Keratinocyte (primary cell): Measurements from ENCODE around the gene NGB.

ENCODE experiments used
- CTCF ChIP-seq, 3 experiments: IDR thresholded peaks in 1 of 3; conservative IDR thresholded peaks in 1 of 3; optimal IDR thresholded peaks in 1 of 3; 2 replicates in 2 of 3; 3 replicates in 1 of 3; pipeline versions ENCODE3 to v1.5.1; 2011; ENCODE audit warnings: low read length in 3 of 3, mild to moderate bottlenecking in 3 of 3, moderate library complexity in 2 of 3, control low read depth in 1 of 3, inconsistent platforms in 1 of 3; ENCODE audit not compliant: insufficient read depth in 2 of 3; ENCODE audit errors: extremely low read depth in 1 of 3
- EZH2 ChIP-seq: IDR thresholded peaks from one replicate; pipeline ENCODE4 v1.6.1; 2012; ENCODE audit warnings: inconsistent platforms, mild to moderate bottlenecking, low read length, moderate library complexity

- TF ChIP-seq CTCF (optimal IDR thresholded peaks at IDR 0.05 in 1 of 3, IDR thresholded peaks at IDR 0.05 in 1 of 3, conservative IDR thresholded peaks at IDR 0.05 in 1 of 3; ENCODE audit: extremely low read depth in 1 of 3, insufficient read depth in 2 of 3, low read length in 3 of 3), result no peak
- TF ChIP-seq EZH2, result no peak
These were observed 10.8 kb downstream of the NGB start for GRCh38 chr14:77260199-77260598.
